ENCODE results near the gene EQTN. TPM values are rescaled to one million over a fixed set of nuclear protein-coding genes. Genes with fewer than 3 reads are reported as not detected.

EQTN gene
- total RNA-seq, 2 donors from 2014 or later = not detected

- no peak overlapping the region for H3K27ac ChIP-seq (ENCODE audit: low read depth, low read length)
- no peak for TF ChIP-seq CTCF (conservative IDR thresholded peaks at IDR 0.05)
- no peaks in the 10 kb centered on the region for H3K9me3 ChIP-seq (ENCODE audit: control insufficient read depth, low read length)
- peaks cover 4% of the 10 kb centered on the region for H3K4me1 Mint-ChIP-seq
- no peak for DNase-seq
- no peak overlapping the region for H3K4me3 Mint-ChIP-seq
- WGBS, 2 experiments (ENCODE audit: insufficient coverage in 1 of 2, insufficient read length in 1 of 2) = 72 to 94% methylated on average over 5 to 9 of the region's 9 CpGs
- peaks cover 7% of the 10 kb centered on the region for H3K9me3 Mint-ChIP-seq
- H3K27ac Mint-ChIP-seq = no peak overlapping the region
- H3K27me3 Mint-ChIP-seq (ENCODE audit: insufficient read depth) = peaks cover 2% of the 10 kb centered on the region
- H3K36me3 Mint-ChIP-seq (ENCODE audit: low read depth) = no peaks in the 10 kb centered on the region
- H3K4me1 ChIP-seq (ENCODE audit: control insufficient read depth, insufficient read depth, low read length) = no peaks in the 10 kb centered on the region
- no peak overlapping the region for H3K9ac ChIP-seq (ENCODE audit: extremely low read depth, low read length, poor library complexity, severe bottlenecking)
- no peak overlapping the region for H3K4me3 ChIP-seq (ENCODE audit: low read length)
- no peaks in the 10 kb centered on the region for H3K27me3 ChIP-seq (ENCODE audit: control insufficient read depth, insufficient read depth, low read length, poor library complexity, severe bottlenecking)
- no peaks in the 10 kb centered on the region for H3K36me3 ChIP-seq (ENCODE audit: control insufficient read depth, insufficient read depth, low read length)
Measured at GRCh38 chr9:27338527-27338903, 41.6 kb upstream of the EQTN start.

- Histone ChIP-seq H3K4me1 (ENCODE audit: control insufficient read depth, insufficient read depth, low read length) (no peaks in the 10 kb centered on the region), H3K27ac (ENCODE audit: low read depth, low read length) (no peak overlapping the region), H3K9ac (ENCODE audit: extremely low read depth, low read length, poor library complexity, severe bottlenecking) (no peak overlapping the region), H3K9me3 (ENCODE audit: control insufficient read depth, low read length) (no peaks in the 10 kb centered on the region), H3K4me3 (ENCODE audit: low read length) (no peak overlapping the region), H3K27me3 (ENCODE audit: control insufficient read depth, insufficient read depth, low read length, poor library complexity, severe bottlenecking) (no peaks in the 10 kb centered on the region), H3K36me3 (ENCODE audit: control insufficient read depth, insufficient read depth, low read length) (no peaks in the 10 kb centered on the region)
- TF ChIP-seq CTCF (conservative IDR thresholded peaks at IDR 0.05) = no peak
- H3K4me3 Mint-ChIP-seq = no peak overlapping the region
- WGBS, 2 experiments (ENCODE audit: insufficient coverage in 1 of 2, insufficient read length in 1 of 2) = 71 to 82% methylated on average over 1 to 5 of the region's 5 CpGs
- peaks cover 6% of the 10 kb centered on the region for H3K4me1 Mint-ChIP-seq
- H3K27ac Mint-ChIP-seq = no peak overlapping the region
- DNase-seq = no peak
- peaks cover 2% of the 10 kb centered on the region for H3K27me3 Mint-ChIP-seq (ENCODE audit: insufficient read depth)
- H3K9me3 Mint-ChIP-seq = peaks cover 6% of the 10 kb centered on the region
- no peaks in the 10 kb centered on the region for H3K36me3 Mint-ChIP-seq (ENCODE audit: low read depth)
Measured at GRCh38 chr9:27337833-27338526, 41.0 kb upstream of the EQTN start.

- Histone ChIP-seq H3K27ac (ENCODE audit: low read depth, low read length) (no peak overlapping the region), H3K9ac (ENCODE audit: extremely low read depth, low read length, poor library complexity, severe bottlenecking) (no peak overlapping the region), H3K4me3 (ENCODE audit: low read length) (no peak overlapping the region), H3K27me3 (ENCODE audit: control insufficient read depth, insufficient read depth, low read length, poor library complexity, severe bottlenecking) (no peaks in the 10 kb centered on the region), H3K9me3 (ENCODE audit: control insufficient read depth, low read length) (no peaks in the 10 kb centered on the region), H3K4me1 (ENCODE audit: control insufficient read depth, insufficient read depth, low read length) (no peaks in the 10 kb centered on the region), H3K36me3 (ENCODE audit: control insufficient read depth, insufficient read depth, low read length) (no peaks in the 10 kb centered on the region)
- Mint-ChIP-seq H3K4me1 (peaks cover 6% of the 10 kb centered on the region), H3K9me3 (peaks cover 3% of the 10 kb centered on the region), H3K27me3 (ENCODE audit: insufficient read depth) (peaks cover 2% of the 10 kb centered on the region), H3K27ac (peak overlapping the region; percentile 24), H3K4me3 (no peak overlapping the region), H3K36me3 (ENCODE audit: low read depth) (no peaks in the 10 kb centered on the region)
- no peak for DNase-seq
- no peak for TF ChIP-seq CTCF (conservative IDR thresholded peaks at IDR 0.05)
- WGBS, 2 experiments (ENCODE audit: insufficient coverage in 1 of 2, insufficient read length in 1 of 2) = 86% methylated on average over 3 of the region's 3 CpGs; no CpG with 5 or more reads in 1 of the 2 experiments
Measured at GRCh38 chr9:27337236-27337635, 40.3 kb upstream of the EQTN start.

All from endodermal cell (in vitro differentiated cells).